Measurements from ENCODE around the gene AP2B1.

GRCh38 chr17:35586569-35587073 lies 501 bp upstream of the AP2B1 start:
- TF ChIP-seq CTCF (IDR thresholded peaks at IDR 0.05; ENCODE audit: low read length) (no peak), EZH2phosphoT487 (IDR thresholded peaks at IDR 0.05; ENCODE audit: low read length) (no peak)
